Activated naive CD4-positive, alpha-beta T cell treated with anti-CD3 and anti-CD28 coated beads, Interleukin-2, amount 10 ng/mL, durations not matched to agents 7 days and 5 days (primary cell): ENCODE data around the gene GALNT14.
"Not testable (repeated sequence)": the region's sequence is repeated elsewhere in the genome, so short reads cannot be mapped to it uniquely, and the experiment has no call there.

Experiments used
- CTCF ChIA-PET: fragments of 350-600 bp; sonication (Branson Sonifier 250); formaldehyde crosslinking; loops from one replicate; lab custom pipeline; 2021; ENCODE audit warnings: antibody characterized with exemption; lab: Charles Lee
- DNase-seq: peaks from one replicate; pipeline ENCODE4 v3.0.0-alpha.2; 2020
- H3K27ac Mint-ChIP-seq: one replicate; pipeline ENCODE4 v1.8.0; 2021; ENCODE audit warnings: mild to moderate bottlenecking, moderate library complexity, mixed read lengths
- H3K27me3 Mint-ChIP-seq: one replicate; pipeline ENCODE4 v1.8.0; 2021; ENCODE audit warnings: mild to moderate bottlenecking, mixed read lengths
- H3K36me3 Mint-ChIP-seq: one replicate; pipeline ENCODE4 v1.8.0; 2021; ENCODE audit warnings: mixed read lengths
- H3K4me1 Mint-ChIP-seq: one replicate; pipeline ENCODE4 v1.8.0; 2021; ENCODE audit warnings: mixed read lengths
- H3K4me3 Mint-ChIP-seq: one replicate; pipeline ENCODE4 v1.8.0; 2021; ENCODE audit warnings: mild to moderate bottlenecking, moderate library complexity, mixed read lengths
- H3K9me3 Mint-ChIP-seq: one replicate; pipeline ENCODE4 v1.8.0; 2021; ENCODE audit warnings: mixed read lengths

The GALNT14 gene, protein sequence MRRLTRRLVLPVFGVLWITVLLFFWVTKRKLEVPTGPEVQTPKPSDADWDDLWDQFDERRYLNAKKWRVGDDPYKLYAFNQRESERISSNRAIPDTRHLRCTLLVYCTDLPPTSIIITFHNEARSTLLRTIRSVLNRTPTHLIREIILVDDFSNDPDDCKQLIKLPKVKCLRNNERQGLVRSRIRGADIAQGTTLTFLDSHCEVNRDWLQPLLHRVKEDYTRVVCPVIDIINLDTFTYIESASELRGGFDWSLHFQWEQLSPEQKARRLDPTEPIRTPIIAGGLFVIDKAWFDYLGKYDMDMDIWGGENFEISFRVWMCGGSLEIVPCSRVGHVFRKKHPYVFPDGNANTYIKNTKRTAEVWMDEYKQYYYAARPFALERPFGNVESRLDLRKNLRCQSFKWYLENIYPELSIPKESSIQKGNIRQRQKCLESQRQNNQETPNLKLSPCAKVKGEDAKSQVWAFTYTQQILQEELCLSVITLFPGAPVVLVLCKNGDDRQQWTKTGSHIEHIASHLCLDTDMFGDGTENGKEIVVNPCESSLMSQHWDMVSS

DNA sequence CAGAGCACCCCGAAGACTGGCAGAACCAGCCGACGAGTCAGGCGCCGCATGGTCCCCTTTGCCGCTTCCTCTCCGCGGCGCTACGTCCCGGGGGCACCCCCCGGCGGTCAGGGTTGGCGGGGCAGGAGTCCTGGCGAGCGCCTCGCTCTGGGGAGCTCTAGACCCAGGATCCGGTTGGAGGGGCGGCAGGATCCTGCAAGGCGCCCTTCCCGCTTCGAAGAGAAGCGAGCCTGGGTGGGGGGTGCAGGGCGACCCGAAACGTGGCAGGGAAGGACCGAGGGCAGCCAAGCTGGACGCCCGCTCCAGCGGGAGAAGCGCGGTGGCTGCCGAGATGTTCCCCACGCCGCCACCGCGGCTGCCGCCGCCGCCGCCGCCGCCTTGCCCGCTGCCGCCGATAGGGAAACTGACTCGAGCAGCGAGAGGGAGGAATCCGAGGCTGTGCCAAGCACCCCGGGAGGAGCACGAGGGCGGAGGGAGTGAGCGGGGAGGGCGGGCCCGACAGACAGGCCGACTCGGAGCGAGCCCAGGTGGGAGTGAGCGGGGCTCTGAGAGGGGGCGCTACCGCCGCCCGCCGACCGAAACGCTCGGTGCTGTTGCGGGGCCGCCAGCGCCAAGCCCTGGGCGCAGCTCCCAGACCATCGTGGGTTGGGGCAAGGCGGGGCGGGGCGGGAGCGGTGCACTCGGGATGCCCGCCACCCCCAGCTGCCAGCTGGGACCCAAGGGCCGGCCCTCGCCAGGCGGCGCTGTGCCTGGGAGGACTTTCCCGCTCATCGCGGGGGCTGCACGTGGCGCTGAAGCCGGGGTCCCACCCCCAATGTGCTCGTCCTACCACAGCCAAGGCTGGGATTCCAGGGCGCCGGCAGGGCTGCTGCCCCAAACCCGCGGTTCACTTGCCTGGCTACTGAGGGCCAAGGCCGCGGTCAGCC is at the start of gene GALNT14:
GALNT14 (minus strand) TSS at position 404 of the 926 bp plus-strand sequence; CDS start at position 50, 354 bp downstream.
- peaks cover 9% of the 10 kb centered on the region for H3K4me1 Mint-ChIP-seq
- CTCF ChIA-PET: interaction anchor here (4.3 kb wide), 1 partner anchor 32 kb away, joined by 18 read pairs; no protein-coding TSS in a partner anchor
- peak within 1 kb of the TSS; percentile 43 for H3K4me3 Mint-ChIP-seq
- H3K36me3 Mint-ChIP-seq: no peaks in the 10 kb centered on the region
- H3K27ac Mint-ChIP-seq: no peak within 1 kb of the TSS
- no peaks in the 10 kb centered on the region for H3K9me3 Mint-ChIP-seq
- peak; percentile 53 for DNase-seq
- H3K27me3 Mint-ChIP-seq: peaks cover 83% of the 10 kb centered on the region

- Mint-ChIP-seq H3K27ac (no peak overlapping the region), H3K4me3 (no peak overlapping the region), H3K27me3 (peaks cover 9% of the 10 kb centered on the region), H3K9me3 (no peaks in the 10 kb centered on the region), H3K36me3 (no peaks in the 10 kb centered on the region), H3K4me1 (no peaks in the 10 kb centered on the region)
- CTCF ChIA-PET: no interaction called here
- no peak for DNase-seq
Observed at GRCh38 chr2:31187166-31187565, 48.9 kb upstream of the GALNT14 start.

- H3K27me3 Mint-ChIP-seq, H3K4me1 Mint-ChIP-seq, H3K4me3 Mint-ChIP-seq, H3K27ac Mint-ChIP-seq, H3K36me3 Mint-ChIP-seq, H3K9me3 Mint-ChIP-seq, DNase-seq, CTCF ChIA-PET: not testable (repeated sequence)
Observed at GRCh38 chr2:31183973-31184372, 45.7 kb upstream of the GALNT14 start.

- no peaks in the 10 kb centered on the region for H3K9me3 Mint-ChIP-seq
- CTCF ChIA-PET: no interaction called here
- no peak overlapping the region for H3K27ac Mint-ChIP-seq
- H3K27me3 Mint-ChIP-seq: peaks cover 7% of the 10 kb centered on the region
- DNase-seq: no peak
- no peak overlapping the region for H3K4me3 Mint-ChIP-seq
- H3K36me3 Mint-ChIP-seq: no peaks in the 10 kb centered on the region
- H3K4me1 Mint-ChIP-seq: no peaks in the 10 kb centered on the region
Observed at GRCh38 chr2:31176742-31177141, 38.5 kb upstream of the GALNT14 start.

- no peak for DNase-seq
- CTCF ChIA-PET: interaction anchor here (0.6 to 7.8 kb wide), 10 partner anchors 20 to 457 kb away, joined by 3 to 103 read pairs (median 9); partner anchors contain the start of gene GALNT14
- no peak overlapping the region for H3K4me3 Mint-ChIP-seq
- H3K9me3 Mint-ChIP-seq: no peaks in the 10 kb centered on the region
- no peak overlapping the region for H3K27ac Mint-ChIP-seq
- H3K27me3 Mint-ChIP-seq: peaks cover 14% of the 10 kb centered on the region
- no peaks in the 10 kb centered on the region for H3K4me1 Mint-ChIP-seq
- H3K36me3 Mint-ChIP-seq: no peaks in the 10 kb centered on the region
Observed at GRCh38 chr2:31171142-31171541, 32.9 kb upstream of the GALNT14 start.

DNA sequence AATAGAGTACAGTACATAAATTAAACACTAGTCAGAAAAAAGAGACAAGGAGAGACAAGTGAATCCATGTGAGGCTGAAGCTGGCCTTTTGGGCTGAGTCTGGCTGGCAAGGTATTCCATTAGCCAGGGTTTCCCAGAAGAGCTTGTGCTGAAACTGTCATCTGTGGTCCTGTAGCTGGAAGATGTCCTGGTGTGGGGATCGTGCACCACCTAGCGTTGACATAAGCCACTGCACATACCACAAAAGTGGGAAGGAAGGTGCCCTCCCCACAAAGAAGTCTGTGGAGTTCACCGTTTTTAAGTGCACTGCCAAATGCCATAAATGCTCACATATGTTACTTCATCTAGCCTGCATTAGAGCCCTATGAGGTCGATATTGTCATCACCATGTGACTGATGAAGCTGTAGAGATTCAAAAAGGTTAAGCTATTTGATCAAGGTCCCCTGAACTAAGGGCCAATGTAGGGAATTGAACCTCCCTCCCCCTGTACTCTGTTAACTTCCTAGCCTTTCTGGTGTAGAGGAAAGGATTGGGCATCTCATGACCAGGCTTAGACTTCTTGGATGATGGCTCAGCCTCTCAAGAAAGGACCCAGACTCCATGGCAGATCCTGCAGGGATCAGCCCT is 31.9 kb upstream of the GALNT14 start:
- CTCF ChIA-PET: interaction anchor here (0.7 to 7.8 kb wide), 22 partner anchors 17 to 456 kb away, joined by 3 to 103 read pairs (median 4); partner anchors contain the start of gene GALNT14
- Mint-ChIP-seq H3K36me3 (no peaks in the 10 kb centered on the region), H3K9me3 (no peaks in the 10 kb centered on the region), H3K27ac (no peak overlapping the region), H3K4me1 (no peaks in the 10 kb centered on the region), H3K27me3 (peaks cover 14% of the 10 kb centered on the region), H3K4me3 (no peak overlapping the region)
- DNase-seq: peak; percentile 63

- H3K27me3 Mint-ChIP-seq: peaks cover 14% of the 10 kb centered on the region
- H3K4me3 Mint-ChIP-seq: no peak overlapping the region
- no peaks in the 10 kb centered on the region for H3K9me3 Mint-ChIP-seq
- H3K36me3 Mint-ChIP-seq: no peaks in the 10 kb centered on the region
- CTCF ChIA-PET: interaction anchor here (0.8 to 7.8 kb wide), 6 partner anchors 17 to 1765 kb away, joined by 3 to 103 read pairs (median 3); no protein-coding TSS in a partner anchor
- no peaks in the 10 kb centered on the region for H3K4me1 Mint-ChIP-seq
- DNase-seq: no peak
- no peak overlapping the region for H3K27ac Mint-ChIP-seq
Observed at GRCh38 chr2:31168291-31168690, 30.1 kb upstream of the GALNT14 start.

DNA sequence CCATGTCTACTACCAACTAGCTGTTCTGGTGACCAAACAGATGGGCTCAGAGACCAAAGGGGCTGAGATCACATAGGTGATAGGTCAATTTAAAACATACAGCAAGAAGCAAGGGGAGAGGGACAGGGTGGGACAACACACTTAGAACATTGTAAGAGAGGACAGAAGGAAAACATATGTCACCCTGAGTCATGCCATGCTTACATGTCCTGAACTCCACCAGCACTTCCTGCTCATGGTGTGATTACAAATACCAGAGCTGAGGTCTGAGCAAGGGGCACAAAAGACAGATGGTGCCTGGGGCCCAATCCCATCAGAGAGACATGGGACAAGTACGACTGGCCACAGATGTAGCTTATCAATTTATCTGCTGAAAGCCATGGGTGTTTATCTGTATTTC is 28.7 kb upstream of the GALNT14 start:
- Mint-ChIP-seq H3K4me1 (no peaks in the 10 kb centered on the region), H3K27ac (no peak overlapping the region), H3K4me3 (no peak overlapping the region), H3K27me3 (peaks cover 13% of the 10 kb centered on the region), H3K9me3 (no peaks in the 10 kb centered on the region), H3K36me3 (no peaks in the 10 kb centered on the region)
- CTCF ChIA-PET: interaction anchor here (0.7 to 7.8 kb wide), 4 partner anchors 8 to 453 kb away, joined by 3 to 103 read pairs (median 4); no protein-coding TSS in a partner anchor
- no peak for DNase-seq

GRCh38 chr2:31163011-31163539 is 24.8 kb upstream of the GALNT14 start:
- H3K4me3 Mint-ChIP-seq: no peak overlapping the region
- no peak overlapping the region for H3K27ac Mint-ChIP-seq
- H3K9me3 Mint-ChIP-seq: no peaks in the 10 kb centered on the region
- CTCF ChIA-PET: interaction anchor here (0.8 to 1.3 kb wide), 2 partner anchors 360 to 1073 kb away, joined by 3 to 4 read pairs; no protein-coding TSS in a partner anchor
- H3K36me3 Mint-ChIP-seq: no peaks in the 10 kb centered on the region
- no peak for DNase-seq
- no peaks in the 10 kb centered on the region for H3K4me1 Mint-ChIP-seq
- H3K27me3 Mint-ChIP-seq: peaks cover 4% of the 10 kb centered on the region

DNA sequence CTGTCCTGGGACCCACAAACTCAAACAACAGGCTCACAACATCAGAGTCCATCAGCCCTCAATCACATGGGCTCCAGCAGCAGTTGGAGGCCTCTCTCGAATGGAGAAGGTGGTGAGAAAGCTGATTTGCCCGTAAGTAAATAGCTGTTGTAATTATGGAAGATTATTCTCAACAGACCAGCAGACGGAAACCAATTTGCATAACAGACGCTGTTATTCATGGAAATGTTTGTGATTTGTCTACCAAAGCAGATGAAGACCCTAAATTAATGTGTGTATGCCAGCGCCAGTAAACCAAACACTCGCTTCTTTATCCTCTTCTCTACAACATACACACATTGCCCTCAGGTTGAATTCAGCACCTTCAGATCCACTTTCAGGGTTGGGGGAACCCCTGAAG is 23.4 kb upstream of the GALNT14 start:
- no peak overlapping the region for H3K27ac Mint-ChIP-seq

DNA sequence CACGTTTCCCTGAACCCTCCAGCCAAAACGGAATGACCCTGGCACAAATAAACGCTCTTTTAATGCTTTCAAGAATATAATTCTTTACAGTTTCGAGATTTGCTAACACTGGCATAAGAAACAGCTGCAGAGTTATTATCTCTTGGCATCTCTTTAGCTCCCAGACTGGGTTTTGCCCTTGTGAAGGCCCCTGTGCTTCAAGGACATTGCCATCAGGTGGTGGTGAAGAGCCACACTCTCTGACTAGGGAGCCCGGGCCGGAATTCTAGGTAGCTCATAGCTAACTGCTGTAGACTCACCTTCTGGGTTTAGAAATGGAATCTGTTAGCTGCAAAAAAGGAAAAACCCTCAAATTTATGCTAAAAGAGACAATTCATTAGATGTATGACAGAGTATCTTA is 13.3 kb upstream of the GALNT14 start:
- H3K36me3 Mint-ChIP-seq: no peaks in the 10 kb centered on the region
- no peaks in the 10 kb centered on the region for H3K4me1 Mint-ChIP-seq
- no peak overlapping the region for H3K27ac Mint-ChIP-seq
- H3K9me3 Mint-ChIP-seq: no peaks in the 10 kb centered on the region
- H3K27me3 Mint-ChIP-seq: peaks cover 9% of the 10 kb centered on the region
- CTCF ChIA-PET: interaction anchor here (1.0 to 2.4 kb wide), 4 partner anchors 17 to 439 kb away, joined by 3 to 8 read pairs (median 6); no protein-coding TSS in a partner anchor
- no peak for DNase-seq
- H3K4me3 Mint-ChIP-seq: no peak overlapping the region

More for the DNA sequence above, 23.4 kb upstream of the GALNT14 start:
- Mint-ChIP-seq H3K36me3 (no peaks in the 10 kb centered on the region), H3K4me3 (no peak overlapping the region), H3K9me3 (no peaks in the 10 kb centered on the region), H3K27me3 (peaks cover 4% of the 10 kb centered on the region), H3K4me1 (no peaks in the 10 kb centered on the region)
- DNase-seq: no peak
- CTCF ChIA-PET: no interaction called here

GRCh38 chr2:31150120-31150670 is 12.0 kb upstream of the GALNT14 start:
- Mint-ChIP-seq H3K27me3 (peaks cover 9% of the 10 kb centered on the region), H3K4me3 (no peak overlapping the region), H3K9me3 (no peaks in the 10 kb centered on the region), H3K4me1 (no peaks in the 10 kb centered on the region), H3K27ac (no peak overlapping the region), H3K36me3 (no peaks in the 10 kb centered on the region)
- DNase-seq: no peak
- CTCF ChIA-PET: interaction anchor here (1.9 to 2.4 kb wide), 3 partner anchors 20 to 438 kb away, joined by 5 to 8 read pairs (median 6); no protein-coding TSS in a partner anchor

- CTCF ChIA-PET: no interaction called here
- Mint-ChIP-seq H3K9me3 (no peaks in the 10 kb centered on the region), H3K4me1 (no peaks in the 10 kb centered on the region), H3K27me3 (peaks cover 20% of the 10 kb centered on the region), H3K4me3 (no peak overlapping the region), H3K36me3 (no peaks in the 10 kb centered on the region), H3K27ac (no peak overlapping the region)
- DNase-seq: no peak
Observed at GRCh38 chr2:31148514-31148913, 10.3 kb upstream of the GALNT14 start.
